Kidney (tissue), 14 donors: ENCODE measurements around the gene SPAG4. TPM values are rescaled to one million over a fixed set of nuclear protein-coding genes. Genes with fewer than 3 reads are reported as not detected.
A peak's percentile ranks its signal among the peaks of the same experiment; 100 is the strongest.

Experiments used
- DNase-seq, 5 donors: peaks; one replicate each; pipeline ENCODE4 v3.0.0-alpha.2; 2013 to 2020
- FAIRE-seq: peaks from 2 replicates; lab custom pipeline; 2012; peaks lifted over from hg19 to GRCh38; lab: Jason Lieb, UNC
- H3K27ac ChIP-seq, 2 donors: one replicate each; pipeline ENCODE4 v1.7.0; 2013; ENCODE audit warnings: low read depth in 2 of 2, low read length in 2 of 2, inconsistent platforms in 1 of 2
- H3K27me3 ChIP-seq: one replicate; pipeline ENCODE4 v1.7.1; 2013; ENCODE audit warnings: low read length, inconsistent platforms; ENCODE audit not compliant: control insufficient read depth, insufficient read depth
- H3K36me3 ChIP-seq, 3 donors: one replicate each; pipeline versions ENCODE4 v1.7.0 to v1.7.1; 2013; ENCODE audit warnings: low read length in 3 of 3, control low read depth in 1 of 3, inconsistent platforms in 1 of 3; ENCODE audit not compliant: insufficient read depth in 3 of 3, control insufficient read depth in 2 of 3
- H3K4me1 ChIP-seq, 3 donors: one replicate each; pipeline versions ENCODE4 v1.7.0 to v1.7.1; 2013; ENCODE audit warnings: low read length in 3 of 3, inconsistent platforms in 1 of 3, low read depth in 1 of 3; ENCODE audit not compliant: control insufficient read depth in 2 of 3, insufficient read depth in 2 of 3
- H3K4me3 ChIP-seq, 3 donors: one replicate each; pipeline versions ENCODE4 v1.7.0 to v1.8.1; 2013; ENCODE audit warnings: low read length in 3 of 3, control low read depth in 1 of 3, inconsistent platforms in 1 of 3
- H3K9ac ChIP-seq, 3 donors: one replicate each; pipeline versions ENCODE4 v1.7.0 to v1.7.1; 2013; ENCODE audit warnings: low read length in 3 of 3, control low read depth in 1 of 3, inconsistent platforms in 1 of 3
- H3K9me3 ChIP-seq, 3 donors: one replicate each; pipeline versions ENCODE4 v1.7.0 to v1.7.1; 2013; ENCODE audit warnings: low read length in 3 of 3, control low read depth in 1 of 3, inconsistent platforms in 1 of 3; ENCODE audit not compliant: control insufficient read depth in 2 of 3, insufficient read depth in 1 of 3
- CTCF ChIP-seq: IDR thresholded peaks from 3 replicates; pipeline ENCODE4 v1.5.1; 2012; ENCODE audit warnings: mild to moderate bottlenecking, moderate library complexity, borderline replicate concordance; ENCODE audit not compliant: insufficient read depth; ENCODE audit errors: extremely low read depth
- intact Hi-C: fragments of 100-400 bp; cut with DNase I; formaldehyde crosslinking; loops from one replicate; pipeline ENCODE4 v1.11.1; 2022
- polyA plus RNA-seq: library from polyadenylated mRNA; stranded (reverse); fragments of 350-450 nt; fragmentation: Illumina TruSeq; extraction: RNeasy Lipid Tissue Mini Kit (QIAGEN cat#74804); gene quantifications from one replicate; pipeline ENCODE4 v1.2.3, GENCODE V29; 2014; ENCODE audit warnings: low read depth, low replicate concordance; ENCODE audit not compliant: insufficient read depth
- total RNA-seq: library from RNA; stranded (reverse); fragmentation: NEBNext Ultra II Directional; extraction: Animal tissue kit (Norgen Biotek cat#: 25700); gene quantifications from one replicate; pipeline ENCODE4 v1.2.1, GENCODE V29; 2021
- donor health status: control.
- donor health status: control.
- donor health status: control.
- donor health status: control.
- donor health status: control.
- donor health status: DM: yes; HTN: yes; CAD: no.
- donor health status: Normal renal cell carcinoma (clear cell type).

The SPAG4 gene
- total and polyA plus RNA-seq, 2 donors from 2014 or later, result 13.1 to 16.0 TPM

- Histone ChIP-seq H3K4me1 (no peaks in the 10 kb centered on the region), H3K36me3 (no peaks in the 10 kb centered on the region), H3K4me3 (no peak overlapping the region), H3K9ac (no peak overlapping the region), H3K27me3 (no peaks in the 10 kb centered on the region), H3K27ac (no peak overlapping the region), H3K9me3 (no peaks in the 10 kb centered on the region)
- intact Hi-C loops, result no loop called here
- no peak for FAIRE-seq
- peak in 1 of 5 donors; percentile 48 for DNase-seq
- TF ChIP-seq CTCF, result no peak
These were observed 31.7 kb upstream of the SPAG4 start for GRCh38 chr20:35583636-35584560.

GRCh38 chr20:35586751-35587425 is 28.7 kb upstream of the SPAG4 start:
- Histone ChIP-seq H3K27ac (no peak overlapping the region), H3K27me3 (no peaks in the 10 kb centered on the region), H3K36me3 (no peaks in the 10 kb centered on the region), H3K4me1 (no peaks in the 10 kb centered on the region), H3K9ac (no peak overlapping the region), H3K4me3 (no peak overlapping the region), H3K9me3 (no peaks in the 10 kb centered on the region)
- DNase-seq (peak in 1 of 5 donors; percentile 17), FAIRE-seq (no peak)
- no peak for TF ChIP-seq CTCF
- intact Hi-C loops, result no loop called here

- Histone ChIP-seq H3K27me3 (no peaks in the 10 kb centered on the region), H3K4me3 (no peak overlapping the region), H3K27ac (no peak overlapping the region), H3K4me1 (no peaks in the 10 kb centered on the region), H3K36me3 (no peaks in the 10 kb centered on the region), H3K9me3 (no peaks in the 10 kb centered on the region), H3K9ac (no peak overlapping the region)
- no peak for TF ChIP-seq CTCF
- DNase-seq, result no peak
- intact Hi-C loops, result no loop called here
- FAIRE-seq, result no peak
These were observed 28.2 kb upstream of the SPAG4 start for GRCh38 chr20:35587436-35587835.
